Thoracic aorta (tissue), 2 donors: Measurements from ENCODE around the gene SRCIN1. TPM values are rescaled to one million over a fixed set of nuclear protein-coding genes. Genes with fewer than 3 reads are reported as not detected.

Source experiments
- ATAC-seq: fragments of 150-250 bp; one replicate; pipeline ENCODE4 v1.8.0; 2017; ENCODE audit warnings: low read depth; ENCODE audit not compliant: insufficient number of reproducible peaks, low FRiP score
- DNase-seq: peaks from one replicate; pipeline ENCODE4 v3.0.0-alpha.2; 2020; ENCODE audit warnings: low spot score
- H3K27ac ChIP-seq, 2 donors: fragments of 200-600 bp; sonication (generic); 1 replicate in 1 of 2; 2 replicates in 1 of 2; pipeline ENCODE4 v1.5.1; 2016; ENCODE audit warnings: mild to moderate bottlenecking in 2 of 2, moderate library complexity in 2 of 2
- H3K27me3 ChIP-seq: fragments of 200-600 bp; sonication (generic); replicated peaks from 2 replicates; pipeline ENCODE4 v1.6.0; 2016; ENCODE audit warnings: mild to moderate bottlenecking; ENCODE audit not compliant: insufficient read depth
- H3K36me3 ChIP-seq: fragments of 200-600 bp; sonication (generic); one replicate; pipeline ENCODE4 v1.5.1; 2016
- H3K4me1 ChIP-seq, 2 donors: fragments of 200-600 bp; sonication (generic); 1 replicate in 1 of 2; 2 replicates in 1 of 2; pipeline versions ENCODE4 v1.5.1 to v1.6.0; 2016; ENCODE audit warnings: low read depth in 2 of 2, mild to moderate bottlenecking in 1 of 2; ENCODE audit not compliant: control insufficient read depth in 1 of 2
- H3K4me3 ChIP-seq: fragments of 200-600 bp; sonication (generic); 2 replicates; pipeline ENCODE4 v1.5.1; 2016; ENCODE audit warnings: mild to moderate bottlenecking
- H3K9me3 ChIP-seq: fragments of 200-600 bp; sonication (generic); 2 replicates; pipeline ENCODE4 v1.5.1; 2016
- CTCF ChIP-seq: fragments of 200-600 bp; sonication (generic); IDR thresholded peaks from one replicate; pipeline ENCODE4 v1.5.1; 2019; ENCODE audit warnings: antibody characterized with exemption
- total RNA-seq, 2 donors: library from RNA; depleted of rRNA; stranded (reverse); fragments of >200 nt; gene quantifications; one replicate each; pipeline versions ENCODE4 v1.1.0 to v1.2.3, GENCODE V29; 2016

SRCIN1 gene
- total RNA-seq, 2 donors from 2014 or later = not detected

DNA sequence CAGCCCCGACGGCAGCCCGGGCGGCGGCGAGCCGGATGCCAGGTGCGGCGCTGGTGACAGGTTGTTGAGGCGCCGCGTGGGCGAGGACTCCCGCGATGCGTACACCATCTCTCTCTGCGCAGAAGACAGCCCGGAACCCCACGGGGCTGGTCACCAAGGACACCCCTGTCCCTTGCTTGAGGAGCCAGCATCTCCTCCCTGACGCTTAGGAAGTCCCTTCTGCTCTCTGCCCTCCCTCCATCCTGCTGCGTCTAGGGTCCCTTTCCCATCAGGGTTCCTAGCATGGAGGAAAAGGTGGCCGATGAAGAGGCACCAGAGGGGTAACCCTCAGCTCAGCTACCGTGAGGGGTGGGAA is 43.6 kb downstream of the SRCIN1 start:
- TF ChIP-seq CTCF = no peak
- Histone ChIP-seq H3K27ac (no peak overlapping the region), H3K4me1 (peaks cover 17 to 34% of the 10 kb centered on the region in 2 donors), H3K4me3 (no peak overlapping the region), H3K9me3 (no peaks in the 10 kb centered on the region), H3K36me3 (no peaks in the 10 kb centered on the region), H3K27me3 (peaks cover 22% of the 10 kb centered on the region)
- DNase-seq = no peak
- no peak for ATAC-seq

DNA sequence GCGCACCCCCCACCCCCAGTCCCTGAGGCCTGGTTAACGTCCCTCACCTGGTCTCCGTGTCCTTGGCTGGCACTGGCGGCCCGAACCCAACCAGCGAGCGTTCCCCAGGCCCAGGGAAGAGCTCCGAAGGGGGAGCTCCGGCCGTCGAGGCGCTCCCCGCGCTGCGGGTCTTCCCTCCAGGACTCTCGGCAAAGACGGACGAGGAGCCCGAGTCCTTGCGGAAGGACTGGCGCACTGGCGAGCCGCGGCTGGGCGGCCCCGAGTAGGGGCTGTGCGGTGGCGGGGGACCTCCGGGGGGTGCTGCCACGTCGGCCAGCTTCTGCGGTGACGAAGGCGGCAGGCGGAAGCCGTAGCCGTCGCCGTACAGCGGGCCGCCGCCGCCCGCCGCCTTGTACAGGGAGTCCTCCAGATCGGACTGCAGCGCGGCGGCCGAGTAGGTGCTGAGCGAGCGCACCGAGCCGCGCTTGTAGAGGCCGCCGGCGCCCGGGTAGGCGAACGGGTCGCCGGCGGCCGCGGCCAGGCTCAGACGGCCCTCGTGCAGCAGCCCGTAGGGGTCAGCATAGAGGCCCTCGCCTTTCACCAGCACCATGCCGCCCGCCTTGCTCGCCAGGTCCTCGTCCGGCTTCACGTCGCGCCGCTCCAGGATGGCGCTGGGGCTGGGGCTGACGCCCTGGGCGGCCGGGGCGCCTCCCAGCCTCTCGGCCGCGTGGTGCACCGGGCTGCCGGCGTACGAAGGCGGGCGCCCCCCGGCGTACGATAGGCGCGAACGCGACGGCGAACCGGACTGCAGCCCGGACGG is 44.1 kb downstream of the SRCIN1 start:
- Histone ChIP-seq H3K36me3 (no peaks in the 10 kb centered on the region), H3K27me3 (peaks cover 22% of the 10 kb centered on the region), H3K4me3 (no peak overlapping the region), H3K27ac (peak overlapping the region in 1 of 2 donors; percentile 5), H3K4me1 (peaks cover 17 to 36% of the 10 kb centered on the region in 2 donors), H3K9me3 (no peaks in the 10 kb centered on the region)
- ATAC-seq (no peak), DNase-seq (no peak)
- no peak for TF ChIP-seq CTCF

- peaks cover 17 to 36% of the 10 kb centered on the region in 2 donors for H3K4me1 ChIP-seq
- no peak overlapping the region for H3K27ac ChIP-seq
- peaks cover 22% of the 10 kb centered on the region for H3K27me3 ChIP-seq
- no peaks in the 10 kb centered on the region for H3K9me3 ChIP-seq
- no peak overlapping the region for H3K4me3 ChIP-seq
- TF ChIP-seq CTCF = no peak
- no peak for DNase-seq
- no peak for ATAC-seq
- H3K36me3 ChIP-seq = no peaks in the 10 kb centered on the region
Observed at GRCh38 chr17:38560503-38561318, 45.0 kb downstream of the SRCIN1 start.

- no peak for TF ChIP-seq CTCF
- H3K27me3 ChIP-seq = peaks cover 22% of the 10 kb centered on the region
- H3K9me3 ChIP-seq = no peaks in the 10 kb centered on the region
- DNase-seq (no peak), ATAC-seq (no peak)
- no peaks in the 10 kb centered on the region for H3K36me3 ChIP-seq
- no peak overlapping the region for H3K27ac ChIP-seq
- H3K4me1 ChIP-seq = peaks cover 17 to 36% of the 10 kb centered on the region in 2 donors
- H3K4me3 ChIP-seq = peak overlapping the region; percentile 67
Observed at GRCh38 chr17:38559880-38560230, 45.9 kb downstream of the SRCIN1 start.
